Mammary epithelial cell (primary cell): ENCODE results near the gene ITPRIPL2.

Experiments
- EZH2 ChIP-seq: IDR thresholded peaks from 2 replicates; pipeline ENCODE4 v1.6.1; 2012; ENCODE audit warnings: low read length, inconsistent platforms, borderline replicate concordance
- TF ChIP-seq, protein P1 (sequence below), 2 donors: IDR thresholded peaks in 1 of 2; conservative IDR thresholded peaks in 1 of 2; 2 replicates each; pipeline ENCODE4 v1.5.1; 2011 to 2012; ENCODE audit warnings: inconsistent platforms in 2 of 2, low read length in 2 of 2, mild to moderate bottlenecking in 2 of 2, control low read depth in 1 of 2, low read depth in 1 of 2; ENCODE audit not compliant: insufficient read depth in 1 of 2; ENCODE audit errors: extremely low read depth in 1 of 2

DNA sequence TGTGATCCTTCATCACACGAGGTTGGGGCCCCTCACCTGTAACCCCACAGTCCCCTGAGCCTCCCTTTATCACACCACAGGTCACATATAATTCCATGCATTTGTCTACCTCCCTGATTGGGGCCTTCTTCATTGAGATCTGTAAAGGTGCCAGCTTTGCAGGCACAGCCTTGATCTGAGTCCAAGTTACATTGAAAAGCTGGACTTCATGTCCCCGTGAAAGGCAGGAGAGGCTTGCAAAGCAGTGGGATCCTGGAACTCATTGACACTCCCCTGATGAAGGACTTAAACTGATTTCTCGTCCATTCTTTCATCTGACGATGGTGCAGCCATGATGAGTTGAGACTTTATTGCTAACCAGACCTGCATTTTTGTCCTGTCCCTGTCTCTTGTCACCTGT lies 50.5 kb downstream of the ITPRIPL2 start:
- TF ChIP-seq, protein P1, sequence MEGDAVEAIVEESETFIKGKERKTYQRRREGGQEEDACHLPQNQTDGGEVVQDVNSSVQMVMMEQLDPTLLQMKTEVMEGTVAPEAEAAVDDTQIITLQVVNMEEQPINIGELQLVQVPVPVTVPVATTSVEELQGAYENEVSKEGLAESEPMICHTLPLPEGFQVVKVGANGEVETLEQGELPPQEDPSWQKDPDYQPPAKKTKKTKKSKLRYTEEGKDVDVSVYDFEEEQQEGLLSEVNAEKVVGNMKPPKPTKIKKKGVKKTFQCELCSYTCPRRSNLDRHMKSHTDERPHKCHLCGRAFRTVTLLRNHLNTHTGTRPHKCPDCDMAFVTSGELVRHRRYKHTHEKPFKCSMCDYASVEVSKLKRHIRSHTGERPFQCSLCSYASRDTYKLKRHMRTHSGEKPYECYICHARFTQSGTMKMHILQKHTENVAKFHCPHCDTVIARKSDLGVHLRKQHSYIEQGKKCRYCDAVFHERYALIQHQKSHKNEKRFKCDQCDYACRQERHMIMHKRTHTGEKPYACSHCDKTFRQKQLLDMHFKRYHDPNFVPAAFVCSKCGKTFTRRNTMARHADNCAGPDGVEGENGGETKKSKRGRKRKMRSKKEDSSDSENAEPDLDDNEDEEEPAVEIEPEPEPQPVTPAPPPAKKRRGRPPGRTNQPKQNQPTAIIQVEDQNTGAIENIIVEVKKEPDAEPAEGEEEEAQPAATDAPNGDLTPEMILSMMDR (conservative IDR thresholded peaks at IDR 0.05 in 1 of 2, IDR thresholded peaks at IDR 0.05 in 1 of 2; ENCODE audit: extremely low read depth in 1 of 2, insufficient read depth in 1 of 2, low read depth in 1 of 2, low read length in 2 of 2), result no peak
- TF ChIP-seq EZH2, result no peak
